Lung (tissue), 12 donors: ENCODE data around the gene ZMAT2. TPM values are rescaled to one million over a fixed set of nuclear protein-coding genes. Genes with fewer than 3 reads are reported as not detected.
"Not testable (repeated sequence)": the region's sequence is repeated elsewhere in the genome, so short reads cannot be mapped to it uniquely, and the experiment has no call there.

Experiments
- ATAC-seq: fragments of 200-7000 bp; cut with Tn5 transposase; one replicate; pipeline ENCODE4 v1.9.1; 2020; ENCODE audit warnings: moderate number of reproducible peaks; ENCODE audit not compliant: insufficient read depth, low FRiP score
- DNase-seq, 3 donors: peaks; one replicate each; pipeline ENCODE4 v3.0.0-alpha.2; 2013 to 2017
- H3K27ac ChIP-seq, 2 donors: one replicate each; pipeline ENCODE4 v1.5.1; 2013; ENCODE audit warnings: mild to moderate bottlenecking in 2 of 2, moderate library complexity in 2 of 2, control low read depth in 1 of 2, inconsistent platforms in 1 of 2, low read depth in 1 of 2, low read length in 1 of 2
- H3K27me3 ChIP-seq, 3 donors: one replicate each; pipeline ENCODE4 v1.5.1; 2013; ENCODE audit warnings: low read length in 2 of 3; ENCODE audit not compliant: control insufficient read depth in 3 of 3, insufficient read depth in 3 of 3
- H3K36me3 ChIP-seq, 4 donors: one replicate each; pipeline ENCODE4 v1.5.1; 2013; ENCODE audit warnings: low read length in 4 of 4, mild to moderate bottlenecking in 1 of 4, moderate library complexity in 1 of 4; ENCODE audit not compliant: control insufficient read depth in 4 of 4, insufficient read depth in 4 of 4
- H3K4me1 ChIP-seq, 5 donors: one replicate each; pipeline ENCODE4 v1.5.1; 2013; ENCODE audit warnings: low read length in 5 of 5, mild to moderate bottlenecking in 2 of 5, moderate library complexity in 1 of 5; ENCODE audit not compliant: control insufficient read depth in 5 of 5, insufficient read depth in 5 of 5
- H3K4me3 ChIP-seq: one replicate; pipeline ENCODE4 v1.5.1; 2013; ENCODE audit warnings: mild to moderate bottlenecking, control low read depth, moderate library complexity
- H3K9ac ChIP-seq, 2 donors: one replicate each; pipeline ENCODE4 v1.5.1; 2013; ENCODE audit warnings: low read length in 2 of 2, control low read depth in 1 of 2; ENCODE audit not compliant: insufficient read depth in 1 of 2
- H3K9me3 ChIP-seq, 4 donors: one replicate each; pipeline ENCODE4 v1.5.1; 2013; ENCODE audit warnings: low read length in 3 of 4, mild to moderate bottlenecking in 1 of 4, moderate library complexity in 1 of 4; ENCODE audit not compliant: control insufficient read depth in 4 of 4, insufficient read depth in 3 of 4
- WGBS, 2 donors: extraction: QIAGEN DNeasy Blood & Tissue Kit; methylation state at CpG; one replicate each; pipeline ENCODE4 v1.1.7; 2013; 5-methylcytosine and 5-hydroxymethylcytosine counted together
- polyA plus RNA-seq, 2 donors: library from polyadenylated mRNA; stranded (reverse); fragments of 200-250 nt; gene quantifications; one replicate each; pipeline ENCODE4 v1.2.1, GENCODE V29; 2013
- total RNA-seq, 2 donors: library from RNA; depleted of rRNA in 1 of 2; stranded (reverse); fragments of >200 nt in 1 of 2; gene quantifications; one replicate each; pipeline ENCODE4 v1.2.1, GENCODE V29; 2014 to 2021
- TF ChIP-seq, protein P1 (sequence below): IDR thresholded peaks from 2 replicates; pipeline ENCODE4 v1.5.1; 2012; ENCODE audit warnings: mild to moderate bottlenecking; ENCODE audit errors: control extremely low read depth, extremely low read depth
- donor health status: control.
- donor health status: control.
- donor health status: Bipolar disorder and iron deficiency.
- donor health status: healthy.
- donor health status: DM: yes; HTN: yes; CAD: no.

Gene ZMAT2
- total and polyA plus RNA-seq, 4 donors = 30.2 to 73.8 (median 47.7) TPM

DNA sequence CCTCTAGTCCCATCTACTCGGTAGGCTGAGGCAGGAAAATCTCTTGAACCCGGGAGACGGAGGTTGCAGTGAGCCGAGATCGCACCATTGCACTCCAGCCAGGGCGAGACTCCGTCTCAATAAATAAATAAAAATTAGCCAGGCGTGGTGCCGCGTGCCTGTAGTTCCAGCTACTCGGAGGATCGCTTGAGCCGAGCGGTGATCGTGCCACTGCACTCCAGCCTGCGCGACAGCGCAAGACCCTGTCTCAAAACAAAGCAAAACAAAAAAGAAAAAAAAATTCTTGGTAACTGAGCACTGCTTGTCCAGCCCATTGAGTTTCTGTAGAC lies 36.3 kb upstream of the ZMAT2 start:
- Histone ChIP-seq H3K9ac (peak overlapping the region in 1 of 2 donors; percentile 78), H3K9me3 (no peaks in the 10 kb centered on the region), H3K4me1 (peaks cover 0 to 10% (median 3%) of the 10 kb centered on the region in 5 donors), H3K27me3 (no peaks in the 10 kb centered on the region), H3K36me3 (peaks cover 30 to 44% (median 39%) of the 10 kb centered on the region in 4 donors), H3K27ac (peak overlapping the region; percentile 91 to 96), H3K4me3 (peak overlapping the region; percentile 45)
- TF ChIP-seq, protein P1, sequence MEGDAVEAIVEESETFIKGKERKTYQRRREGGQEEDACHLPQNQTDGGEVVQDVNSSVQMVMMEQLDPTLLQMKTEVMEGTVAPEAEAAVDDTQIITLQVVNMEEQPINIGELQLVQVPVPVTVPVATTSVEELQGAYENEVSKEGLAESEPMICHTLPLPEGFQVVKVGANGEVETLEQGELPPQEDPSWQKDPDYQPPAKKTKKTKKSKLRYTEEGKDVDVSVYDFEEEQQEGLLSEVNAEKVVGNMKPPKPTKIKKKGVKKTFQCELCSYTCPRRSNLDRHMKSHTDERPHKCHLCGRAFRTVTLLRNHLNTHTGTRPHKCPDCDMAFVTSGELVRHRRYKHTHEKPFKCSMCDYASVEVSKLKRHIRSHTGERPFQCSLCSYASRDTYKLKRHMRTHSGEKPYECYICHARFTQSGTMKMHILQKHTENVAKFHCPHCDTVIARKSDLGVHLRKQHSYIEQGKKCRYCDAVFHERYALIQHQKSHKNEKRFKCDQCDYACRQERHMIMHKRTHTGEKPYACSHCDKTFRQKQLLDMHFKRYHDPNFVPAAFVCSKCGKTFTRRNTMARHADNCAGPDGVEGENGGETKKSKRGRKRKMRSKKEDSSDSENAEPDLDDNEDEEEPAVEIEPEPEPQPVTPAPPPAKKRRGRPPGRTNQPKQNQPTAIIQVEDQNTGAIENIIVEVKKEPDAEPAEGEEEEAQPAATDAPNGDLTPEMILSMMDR = no peak
- 12 to 18% methylated on average over 18 of the region's 18 CpGs for WGBS, 2 donors
- DNase-seq (no peak), ATAC-seq (peak; percentile 4)

DNA sequence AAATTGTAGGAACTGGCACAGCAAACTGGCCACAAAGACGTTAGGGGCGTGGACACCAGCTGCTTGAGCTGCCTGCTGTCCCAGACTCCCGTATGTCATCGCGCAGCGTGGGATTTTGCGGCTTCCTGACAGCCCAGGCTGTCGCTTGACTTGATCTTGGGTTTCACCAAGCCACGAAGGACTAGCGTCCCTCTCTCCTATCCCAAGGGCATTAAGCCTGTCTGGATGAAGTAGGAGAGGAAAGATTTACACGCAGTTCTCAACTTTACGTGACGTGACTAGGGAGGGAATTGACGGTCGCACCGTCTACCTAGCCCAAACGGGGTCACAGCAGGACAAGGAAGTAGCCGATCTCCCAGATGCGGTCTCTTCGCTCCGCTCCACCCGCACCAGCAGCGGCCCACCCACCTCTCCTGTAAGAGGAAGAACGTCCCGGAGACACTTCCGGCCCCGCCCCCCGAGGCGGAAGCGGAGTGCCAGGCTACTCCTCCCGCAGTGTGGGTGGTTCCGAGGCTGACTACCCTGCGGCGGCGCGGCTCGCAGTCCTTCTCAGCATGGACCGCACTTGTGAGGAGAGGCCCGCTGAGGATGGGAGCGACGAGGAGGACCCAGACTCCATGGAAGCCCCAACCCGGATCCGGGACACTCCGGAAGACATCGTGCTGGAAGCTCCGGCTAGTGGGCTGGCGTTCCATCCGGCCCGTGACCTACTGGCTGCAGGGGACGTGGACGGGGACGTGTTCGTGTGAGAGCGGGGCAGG lies 35.7 kb upstream of the ZMAT2 start, which contains the start of gene WDR55:
WDR55 (plus strand) TSS at position 546 of the 761 bp plus-strand sequence; CDS start at position 555, 9 bp downstream.
- Histone ChIP-seq H3K9me3 (no peaks in the 10 kb centered on the region), H3K4me1 (peaks cover 0 to 10% (median 3%) of the 10 kb centered on the region in 5 donors), H3K4me3 (peak within 1 kb of the TSS; percentile 86), H3K36me3 (peaks cover 31 to 46% (median 33%) of the 10 kb centered on the region in 4 donors), H3K9ac (peak within 1 kb of the TSS; percentile 33 to 78), H3K27me3 (no peaks in the 10 kb centered on the region), H3K27ac (peak within 1 kb of the TSS; percentile 91 to 96)
- TF ChIP-seq, protein P1 = no peak
- WGBS, 2 donors = 0 to 1% methylated on average over 52 to 54 of the region's 54 CpGs
- peak; percentile 97 for ATAC-seq
- DNase-seq = peak; percentile 94 to 96 (median 95)

DNA sequence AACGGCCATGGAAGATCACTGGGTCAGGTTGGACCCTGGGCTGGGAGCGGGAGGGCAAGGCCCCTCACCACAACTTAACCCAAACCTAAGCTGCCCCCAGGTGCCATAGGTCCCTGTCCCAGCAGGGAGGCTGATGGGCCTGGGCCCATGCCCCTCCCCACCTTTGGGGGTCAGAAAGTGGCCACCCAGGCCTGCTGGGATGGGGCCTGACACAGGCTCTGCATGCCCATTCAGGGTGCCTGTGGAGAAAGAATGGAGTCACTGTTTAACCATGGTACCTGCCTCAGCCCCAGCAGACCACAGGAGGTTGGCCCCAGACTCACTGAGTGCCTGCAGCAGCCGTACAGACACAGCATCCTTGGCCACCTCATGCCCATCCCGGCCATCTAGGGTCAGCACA lies 29.2 kb upstream of the ZMAT2 start:
- not testable (repeated sequence) for ATAC-seq, H3K9ac ChIP-seq, H3K4me3 ChIP-seq, H3K27ac ChIP-seq, DNase-seq, H3K4me1 ChIP-seq, H3K27me3 ChIP-seq, H3K9me3 ChIP-seq
- peaks cover 22 to 65% (median 26%) of the 10 kb centered on the region in 4 donors for H3K36me3 ChIP-seq
- 94 to 100% methylated on average over 4 of the region's 4 CpGs for WGBS, 2 donors

DNA sequence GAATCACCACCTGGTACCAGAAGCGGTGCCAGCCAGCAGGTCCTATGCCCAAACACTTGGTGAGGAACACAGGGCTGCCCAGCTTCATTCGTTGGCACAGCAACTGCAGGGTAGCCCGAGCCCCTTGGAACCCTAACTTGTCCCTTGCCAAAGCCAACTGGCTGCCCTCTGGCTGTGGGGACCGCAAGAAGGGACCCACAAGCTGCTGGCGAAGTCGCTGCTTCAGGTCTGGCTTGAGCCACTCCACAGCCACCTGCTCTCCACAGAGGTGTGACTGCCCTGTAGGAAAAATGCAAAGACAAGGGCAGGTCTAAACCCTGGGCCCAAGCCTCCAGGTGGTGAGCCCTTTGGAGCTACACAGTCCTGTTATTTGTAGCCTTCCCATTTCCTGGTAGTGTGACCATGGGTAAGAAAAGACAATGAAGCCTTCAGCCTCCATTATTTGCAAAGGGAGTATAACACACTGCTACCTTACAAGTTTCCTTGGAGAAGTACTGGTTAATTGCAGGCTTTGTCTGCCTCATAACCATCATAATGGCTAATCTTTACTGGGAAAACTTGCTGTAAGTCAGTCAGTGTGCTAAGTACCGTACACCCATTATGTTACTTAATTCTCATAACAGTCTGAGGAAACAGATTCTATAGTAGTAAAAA lies 28.6 kb upstream of the ZMAT2 start:
- ATAC-seq (no peak), DNase-seq (no peak)
- H3K36me3 ChIP-seq = peaks cover 28 to 68% (median 31%) of the 10 kb centered on the region in 4 donors
- no peaks in the 10 kb centered on the region for H3K27me3 ChIP-seq
- H3K4me3 ChIP-seq = no peak overlapping the region
- no peaks in the 10 kb centered on the region for H3K4me1 ChIP-seq
- TF ChIP-seq, protein P1 = no peak
- H3K9ac ChIP-seq = no peak overlapping the region
- no peaks in the 10 kb centered on the region for H3K9me3 ChIP-seq
- no peak overlapping the region for H3K27ac ChIP-seq
- 93 to 99% methylated on average over 5 to 6 of the region's 7 CpGs for WGBS, 2 donors
